Fibroblast of lung (primary cell): Measurements from ENCODE around the gene FBXW5.

Source experiments
- CTCF ChIP-seq, 2 donors: IDR thresholded peaks in 1 of 2; conservative IDR thresholded peaks in 1 of 2; 1 replicate in 1 of 2; 2 replicates in 1 of 2; pipeline ENCODE4 v1.5.1; 2011 to 2012; ENCODE audit warnings: low read length in 2 of 2, control low read depth in 1 of 2, inconsistent platforms in 1 of 2, low read depth in 1 of 2, mild to moderate bottlenecking in 1 of 2
- EZH2 ChIP-seq: IDR thresholded peaks from 2 replicates; pipeline ENCODE4 v1.5.1; 2012; ENCODE audit warnings: low read length, control low read depth, mild to moderate bottlenecking; ENCODE audit errors: missing control alignments

- no peak for TF ChIP-seq CTCF (conservative IDR thresholded peaks at IDR 0.05 in 1 of 2, IDR thresholded peaks at IDR 0.05 in 1 of 2; ENCODE audit: low read depth in 1 of 2, low read length in 2 of 2)
- no peak for TF ChIP-seq EZH2
Measured at GRCh38 chr9:136921307-136921706, 23.2 kb downstream of the FBXW5 start.
